ENCODE measurements around the gene PEX6.
A peak's percentile ranks its signal among the peaks of the same experiment; 100 is the strongest.

DNA sequence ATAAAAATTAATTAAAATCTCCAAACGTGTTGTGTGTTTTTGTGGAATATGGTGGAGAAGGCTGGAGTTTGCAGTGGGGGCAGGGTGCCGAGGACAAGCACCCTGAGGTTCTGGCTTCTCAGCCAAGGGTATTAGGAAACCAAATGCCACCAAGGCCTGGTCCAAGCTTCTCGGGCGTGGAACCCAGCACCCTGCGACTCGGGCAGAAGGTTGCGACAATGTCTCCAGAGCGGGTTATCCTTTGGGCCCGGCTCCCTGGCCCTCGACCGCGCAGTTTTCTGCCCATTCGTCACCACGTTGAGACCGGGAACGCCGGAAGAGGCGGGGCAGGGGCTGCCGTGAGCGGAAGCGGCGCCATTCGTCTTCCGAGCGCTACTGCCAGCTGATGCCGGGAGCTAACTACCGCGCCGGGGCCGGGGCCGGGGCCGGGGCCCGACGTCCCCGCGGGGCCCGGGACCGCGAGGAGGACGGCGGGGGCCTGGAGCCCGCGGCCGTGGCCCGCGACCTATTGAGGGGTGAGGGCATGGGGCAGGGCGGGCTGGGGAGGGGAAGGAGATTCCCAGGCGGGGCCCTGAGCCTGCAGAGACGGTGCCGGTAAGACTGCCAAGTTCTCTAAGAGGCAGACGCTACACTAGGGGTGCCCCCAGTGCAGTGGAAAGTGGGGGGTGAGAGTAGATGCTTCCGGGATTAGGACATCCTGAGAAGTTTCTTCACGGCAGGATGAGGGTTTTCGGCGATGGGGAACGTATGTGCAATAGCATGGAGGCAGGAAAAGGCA is 42.5 kb upstream of the PEX6 start, which contains the start of gene RRP36:
- TF ChIP-seq SAFB2 (CRISPR knock-in tag; IDR thresholded peaks at IDR 0.05; ENCODE audit: borderline replicate concordance, low read depth) (no peak), ZNF572 (CRISPR knock-in tag; IDR thresholded peaks at IDR 0.05) (0 out of 2 replicates have a peak, but pooled peaks have one; percentile 17), MIER2 (CRISPR knock-in tag; IDR thresholded peaks at IDR 0.05) (no peak; the same call in 1 of the 2 replicates), MATR3 (CRISPR knock-in tag; IDR thresholded peaks at IDR 0.05) (no peak), PRDM4 (CRISPR knock-in tag; IDR thresholded peaks at IDR 0.05; ENCODE audit: borderline replicate concordance) (no peak), RFX5 (IDR thresholded peaks at IDR 0.05; ENCODE audit: low read depth, low read length) (no peak), PCBP1 (IDR thresholded peaks at IDR 0.05; ENCODE audit: borderline replicate concordance, low read depth, low read length) (no peak), SRSF1 (optimal IDR thresholded peaks at IDR 0.05; ENCODE audit: low read depth, low read length) (peak; percentile 87), TCF7 (IDR thresholded peaks at IDR 0.05; ENCODE audit: low read depth) (no peak)
- TF ChIP-seq, protein P1, sequence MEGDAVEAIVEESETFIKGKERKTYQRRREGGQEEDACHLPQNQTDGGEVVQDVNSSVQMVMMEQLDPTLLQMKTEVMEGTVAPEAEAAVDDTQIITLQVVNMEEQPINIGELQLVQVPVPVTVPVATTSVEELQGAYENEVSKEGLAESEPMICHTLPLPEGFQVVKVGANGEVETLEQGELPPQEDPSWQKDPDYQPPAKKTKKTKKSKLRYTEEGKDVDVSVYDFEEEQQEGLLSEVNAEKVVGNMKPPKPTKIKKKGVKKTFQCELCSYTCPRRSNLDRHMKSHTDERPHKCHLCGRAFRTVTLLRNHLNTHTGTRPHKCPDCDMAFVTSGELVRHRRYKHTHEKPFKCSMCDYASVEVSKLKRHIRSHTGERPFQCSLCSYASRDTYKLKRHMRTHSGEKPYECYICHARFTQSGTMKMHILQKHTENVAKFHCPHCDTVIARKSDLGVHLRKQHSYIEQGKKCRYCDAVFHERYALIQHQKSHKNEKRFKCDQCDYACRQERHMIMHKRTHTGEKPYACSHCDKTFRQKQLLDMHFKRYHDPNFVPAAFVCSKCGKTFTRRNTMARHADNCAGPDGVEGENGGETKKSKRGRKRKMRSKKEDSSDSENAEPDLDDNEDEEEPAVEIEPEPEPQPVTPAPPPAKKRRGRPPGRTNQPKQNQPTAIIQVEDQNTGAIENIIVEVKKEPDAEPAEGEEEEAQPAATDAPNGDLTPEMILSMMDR (CRISPR knock-in tag; IDR thresholded peaks at IDR 0.05) = 0 out of 2 replicates have a peak, but pooled peaks have one; percentile 10
- TF ChIP-seq, protein P2, sequence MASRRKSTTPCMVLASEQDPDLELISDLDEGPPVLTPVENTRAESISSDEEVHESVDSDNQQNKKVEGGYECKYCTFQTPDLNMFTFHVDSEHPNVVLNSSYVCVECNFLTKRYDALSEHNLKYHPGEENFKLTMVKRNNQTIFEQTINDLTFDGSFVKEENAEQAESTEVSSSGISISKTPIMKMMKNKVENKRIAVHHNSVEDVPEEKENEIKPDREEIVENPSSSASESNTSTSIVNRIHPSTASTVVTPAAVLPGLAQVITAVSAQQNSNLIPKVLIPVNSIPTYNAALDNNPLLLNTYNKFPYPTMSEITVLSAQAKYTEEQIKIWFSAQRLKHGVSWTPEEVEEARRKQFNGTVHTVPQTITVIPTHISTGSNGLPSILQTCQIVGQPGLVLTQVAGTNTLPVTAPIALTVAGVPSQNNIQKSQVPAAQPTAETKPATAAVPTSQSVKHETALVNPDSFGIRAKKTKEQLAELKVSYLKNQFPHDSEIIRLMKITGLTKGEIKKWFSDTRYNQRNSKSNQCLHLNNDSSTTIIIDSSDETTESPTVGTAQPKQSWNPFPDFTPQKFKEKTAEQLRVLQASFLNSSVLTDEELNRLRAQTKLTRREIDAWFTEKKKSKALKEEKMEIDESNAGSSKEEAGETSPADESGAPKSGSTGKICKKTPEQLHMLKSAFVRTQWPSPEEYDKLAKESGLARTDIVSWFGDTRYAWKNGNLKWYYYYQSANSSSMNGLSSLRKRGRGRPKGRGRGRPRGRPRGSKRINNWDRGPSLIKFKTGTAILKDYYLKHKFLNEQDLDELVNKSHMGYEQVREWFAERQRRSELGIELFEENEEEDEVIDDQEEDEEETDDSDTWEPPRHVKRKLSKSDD (CRISPR knock-in tag; IDR thresholded peaks at IDR 0.05; ENCODE audit: low read depth) = peak; percentile 81; the same call in 1 of the 2 replicates

All from HepG2 (cell line).